ENCODE data around the gene PPP2R2D. TPM values are rescaled to one million over a fixed set of nuclear protein-coding genes. Genes with fewer than 3 reads are reported as not detected.

Gene PPP2R2D
- total RNA-seq, 1 experiment from 2014 or later, result 35.1 TPM

- no peak overlapping the region for H4K91ac ChIP-seq (ENCODE audit: insufficient read length, low read depth, low read length)
- peak; percentile 90 for DNase-seq
- H3T11ph ChIP-seq (ENCODE audit: low read length), result no peak overlapping the region
- no peak overlapping the region for H2BK12ac ChIP-seq (ENCODE audit: insufficient read length, low read depth, low read length)
- TF ChIP-seq CTCF (conservative IDR thresholded peaks at IDR 0.05), result peak; percentile 92
- H2BK20ac ChIP-seq (ENCODE audit: low read depth, low read length, poor library complexity, severe bottlenecking), result no peak overlapping the region
- no peak overlapping the region for H3K4ac ChIP-seq (ENCODE audit: low read depth, low read length)
- Mint-ChIP-seq H3K4me3 (no peak overlapping the region; a peak in 1 of 5 replicates), H3K27ac (no peak overlapping the region), H3K9me3 (peaks cover 4 to 7% of the 10 kb centered on the region in 2 experiments; a peak in 4 of 5 replicates), H3K36me3 (ENCODE audit: insufficient read depth in 1 of 3, low read depth in 3 of 3) (no peaks in the 10 kb centered on the region; a peak in 1 of 7 replicates), H3K27me3 (ENCODE audit: low read depth) (peaks cover 9% of the 10 kb centered on the region), H3K4me1 (peaks cover 3% of the 10 kb centered on the region in 2 experiments; a peak in 1 of 4 replicates)
- no peak overlapping the region for H3K23ac ChIP-seq (ENCODE audit: insufficient read length, low read depth, low read length)
- no peaks in the 10 kb centered on the region for H4K20me1 ChIP-seq (ENCODE audit: control insufficient read depth, insufficient read depth, insufficient read length)
- no peak overlapping the region for H3K18ac ChIP-seq (ENCODE audit: insufficient read length, low read depth, low read length)
- no peak overlapping the region for H2AK5ac ChIP-seq (ENCODE audit: insufficient read length, low read length)
- H3K27me3 ChIP-seq (ENCODE audit: insufficient read depth, low read length), result no peaks in the 10 kb centered on the region
- H3K27ac ChIP-seq (ENCODE audit: insufficient read length, low read depth, low read length), result no peak overlapping the region
- H3K23me2 ChIP-seq (ENCODE audit: insufficient read length, low read depth, low read length, poor library complexity, severe bottlenecking), result no peaks in the 10 kb centered on the region
- H3K56ac ChIP-seq (ENCODE audit: insufficient read length, low read depth, low read length), result no peak overlapping the region
- no peaks in the 10 kb centered on the region for H3K79me1 ChIP-seq (ENCODE audit: insufficient read depth, low read depth, low read length, poor library complexity, severe bottlenecking)
- WGBS (ENCODE audit: extremely low coverage, insufficient read length, low lambda C conversion rate), result no CpG with 5 or more reads among the region's 17 CpGs
- H4K5ac ChIP-seq (ENCODE audit: insufficient read length, low read depth, low read length), result no peak overlapping the region
- H4K8ac ChIP-seq (replicated peaks; ENCODE audit: insufficient read length, low read depth, low read length), result no peak overlapping the region
- no peak overlapping the region for H3K9ac ChIP-seq (ENCODE audit: extremely low read depth, insufficient read length, low read length)
- H3K79me2 ChIP-seq (ENCODE audit: insufficient read depth, low read length), result no peaks in the 10 kb centered on the region
- peak overlapping the region; percentile 11 for H3K4me2 ChIP-seq (ENCODE audit: insufficient read depth, insufficient read length, low read length)
- H2BK5ac ChIP-seq (ENCODE audit: insufficient read length, low read length), result no peak overlapping the region
- H2BK15ac ChIP-seq (ENCODE audit: low read depth, low read length), result no peak overlapping the region
- H2BK120ac ChIP-seq (ENCODE audit: low read depth, low read length, poor library complexity, severe bottlenecking), result no peak overlapping the region
- H3K9me3 ChIP-seq (ENCODE audit: control insufficient read depth, low read depth, low read length), result no peaks in the 10 kb centered on the region
- no peak overlapping the region for H2AFZ ChIP-seq (ENCODE audit: low read length)
- H3K4me1 ChIP-seq (ENCODE audit: insufficient read depth, low read length), result no peaks in the 10 kb centered on the region
- no peak overlapping the region for H3K14ac ChIP-seq (ENCODE audit: insufficient read depth, low read length)
Measured at GRCh38 chr10:131874991-131875451, 25.8 kb upstream of the PPP2R2D start.
